ENCODE data around the gene ALPI. TPM values are rescaled to one million over a fixed set of nuclear protein-coding genes. Genes with fewer than 3 reads are reported as not detected.

The ALPI gene
- total and polyA plus RNA-seq, 2 donors (not counting 1 experiment from before 2014, with no cell fraction given): not detected

- no peaks in the 10 kb centered on the region for H4K20me1 ChIP-seq (ENCODE audit: control insufficient read depth, insufficient read depth, low read length, poor library complexity, severe bottlenecking)
- H3K9me3 Mint-ChIP-seq (ENCODE audit: insufficient read depth): no peaks in the 10 kb centered on the region
- POLR2A ChIA-PET: no interaction called here
- H3K4me1 ChIP-seq (ENCODE audit: control insufficient read depth in 2 of 2, insufficient read depth in 2 of 2, low read length in 2 of 2): peaks cover 0 to 2% of the 10 kb centered on the region in 2 donors
- H3K27me3 ChIP-seq (replicated peaks in 1 of 4; ENCODE audit: control extremely low read depth in 1 of 4, control insufficient read depth in 3 of 4, insufficient read depth in 4 of 4, low read length in 3 of 4): no peaks in the 10 kb centered on the region
- no peaks in the 10 kb centered on the region for H3K9me3 ChIP-seq (ENCODE audit: control extremely low read depth in 1 of 3, control insufficient read depth in 2 of 3, insufficient read depth in 1 of 3, low read length in 2 of 3)
- TF ChIP-seq CTCF (IDR thresholded peaks at IDR 0.05) (no peak), EZH2 (IDR thresholded peaks at IDR 0.05; ENCODE audit: borderline replicate concordance, insufficient read depth, low read depth, low read length, poor library complexity, severe bottlenecking) (no peak)
- no peak overlapping the region for H3K9ac ChIP-seq (ENCODE audit: low read length)
- CTCF ChIA-PET: interaction anchor here (0.9 kb wide), 1 partner anchor 9 kb away, joined by 3 read pairs; no protein-coding TSS in a partner anchor
- no peak overlapping the region for H2AFZ ChIP-seq (ENCODE audit: insufficient read depth, low read depth, low read length, poor library complexity, severe bottlenecking)
- WGBS (ENCODE audit: insufficient coverage): 96% methylated on average over 4 of the region's 4 CpGs
- intact Hi-C loops (cut with micrococcal nuclease): no loop called here
- peaks cover 1% of the 10 kb centered on the region for H3K4me1 Mint-ChIP-seq
- no peaks in the 10 kb centered on the region for H3K79me2 ChIP-seq (ENCODE audit: control insufficient read depth, insufficient read depth, low read length)
- no peak overlapping the region for H3K4me3 Mint-ChIP-seq
- no peak overlapping the region for H3K4me2 ChIP-seq (replicated peaks; ENCODE audit: low read depth, low read length, poor library complexity, severe bottlenecking)
- no peak for ATAC-seq (ENCODE audit: low read depth)
- H3K4me3 ChIP-seq (ENCODE audit: control extremely low read depth in 1 of 5, extremely low read depth in 1 of 5, insufficient read depth in 1 of 5, low read depth in 2 of 5, low read length in 4 of 5): no peak overlapping the region
- no peak overlapping the region for H3K27ac ChIP-seq (ENCODE audit: low read length in 2 of 2)
- DNase-seq: no peak
- H3K27me3 Mint-ChIP-seq: no peaks in the 10 kb centered on the region
- H3K27ac Mint-ChIP-seq: no peak overlapping the region
- H3K36me3 ChIP-seq (replicated peaks in 1 of 2; ENCODE audit: control extremely low read depth in 1 of 2, control insufficient read depth in 1 of 2, extremely low read depth in 1 of 2, insufficient read depth in 2 of 2, low read length in 1 of 2): no peaks in the 10 kb centered on the region
Measured at GRCh38 chr2:232435375-232435648, 20.6 kb upstream of the ALPI start.

- H3K4me1 ChIP-seq (ENCODE audit: control insufficient read depth in 2 of 2, insufficient read depth in 2 of 2, low read length in 2 of 2): peaks cover 0 to 7% of the 10 kb centered on the region in 2 donors
- Mint-ChIP-seq H3K27me3 (no peaks in the 10 kb centered on the region), H3K4me1 (peaks cover 2% of the 10 kb centered on the region), H3K4me3 (no peak overlapping the region), H3K9me3 (ENCODE audit: insufficient read depth) (no peaks in the 10 kb centered on the region), H3K27ac (no peak overlapping the region)
- CTCF ChIA-PET: no interaction called here
- no peaks in the 10 kb centered on the region for H3K79me2 ChIP-seq (ENCODE audit: control insufficient read depth, insufficient read depth, low read length)
- no peaks in the 10 kb centered on the region for H4K20me1 ChIP-seq (ENCODE audit: control insufficient read depth, insufficient read depth, low read length, poor library complexity, severe bottlenecking)
- no peak overlapping the region for H3K4me3 ChIP-seq (ENCODE audit: control extremely low read depth in 1 of 5, extremely low read depth in 1 of 5, insufficient read depth in 1 of 5, low read depth in 2 of 5, low read length in 4 of 5)
- intact Hi-C loops (cut with micrococcal nuclease): no loop called here
- no peaks in the 10 kb centered on the region for H3K36me3 ChIP-seq (replicated peaks in 1 of 2; ENCODE audit: control extremely low read depth in 1 of 2, control insufficient read depth in 1 of 2, extremely low read depth in 1 of 2, insufficient read depth in 2 of 2, low read length in 1 of 2)
- ATAC-seq (ENCODE audit: low read depth) (no peak), DNase-seq (no peak)
- POLR2A ChIA-PET: no interaction called here
- TF ChIP-seq CTCF (IDR thresholded peaks at IDR 0.05) (no peak), EZH2 (IDR thresholded peaks at IDR 0.05; ENCODE audit: borderline replicate concordance, insufficient read depth, low read depth, low read length, poor library complexity, severe bottlenecking) (no peak)
- no peak overlapping the region for H2AFZ ChIP-seq (ENCODE audit: insufficient read depth, low read depth, low read length, poor library complexity, severe bottlenecking)
- H3K4me2 ChIP-seq (replicated peaks; ENCODE audit: low read depth, low read length, poor library complexity, severe bottlenecking): no peak overlapping the region
- no peaks in the 10 kb centered on the region for H3K9me3 ChIP-seq (ENCODE audit: control extremely low read depth in 1 of 3, control insufficient read depth in 2 of 3, insufficient read depth in 1 of 3, low read length in 2 of 3)
- no peaks in the 10 kb centered on the region for H3K27me3 ChIP-seq (replicated peaks in 1 of 4; ENCODE audit: control extremely low read depth in 1 of 4, control insufficient read depth in 3 of 4, insufficient read depth in 4 of 4, low read length in 3 of 4)
- no peak overlapping the region for H3K27ac ChIP-seq (ENCODE audit: low read length in 2 of 2)
- H3K9ac ChIP-seq (ENCODE audit: low read length): no peak overlapping the region
- 95% methylated on average over 4 of the region's 7 CpGs for WGBS (ENCODE audit: insufficient coverage)
Measured at GRCh38 chr2:232435805-232436204, 20.1 kb upstream of the ALPI start.

Data from B cell (primary cell).